Activated CD4-positive, CD25-positive, alpha-beta regulatory T cell treated with anti-CD3 and anti-CD28 coated beads, Interleukin-2, amount 50 U/mL, for 16 hours (primary cell): ENCODE data around the gene NPY2R.

Source experiments
- DNase-seq: peaks from one replicate; pipeline ENCODE4 v3.0.0-alpha.2; 2020; ENCODE audit warnings: low read depth, low spot score

The NPY2R gene, protein sequence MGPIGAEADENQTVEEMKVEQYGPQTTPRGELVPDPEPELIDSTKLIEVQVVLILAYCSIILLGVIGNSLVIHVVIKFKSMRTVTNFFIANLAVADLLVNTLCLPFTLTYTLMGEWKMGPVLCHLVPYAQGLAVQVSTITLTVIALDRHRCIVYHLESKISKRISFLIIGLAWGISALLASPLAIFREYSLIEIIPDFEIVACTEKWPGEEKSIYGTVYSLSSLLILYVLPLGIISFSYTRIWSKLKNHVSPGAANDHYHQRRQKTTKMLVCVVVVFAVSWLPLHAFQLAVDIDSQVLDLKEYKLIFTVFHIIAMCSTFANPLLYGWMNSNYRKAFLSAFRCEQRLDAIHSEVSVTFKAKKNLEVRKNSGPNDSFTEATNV

GRCh38 chr4:155208258-155209054 is at the start of gene NPY2R:
NPY2R (plus strand) TSS chr4:155208636; CDS start chr4:155213940, 5,304 bp downstream.
- DNase-seq, result no peak

DNA sequence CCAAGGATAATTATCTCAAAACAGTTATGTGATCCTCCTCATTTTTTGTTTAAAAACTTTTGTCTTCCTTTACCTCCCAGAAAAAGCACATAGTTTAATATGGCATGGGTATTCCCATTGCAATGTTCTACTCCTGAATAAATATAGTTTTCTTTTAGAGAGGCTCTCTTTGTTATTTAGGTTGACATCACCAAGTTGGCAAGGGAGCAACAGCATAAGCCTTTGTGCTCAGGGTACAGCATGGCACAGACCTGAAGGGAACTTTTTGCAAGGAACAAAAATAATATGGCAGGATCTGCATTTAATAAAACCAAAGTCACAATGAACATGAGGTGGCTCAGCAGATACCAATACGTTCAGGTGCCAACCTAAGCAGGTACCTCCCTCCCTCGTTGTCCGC is 47.1 kb upstream of the NPY2R start:
- DNase-seq, result no peak

GRCh38 chr4:155164718-155165117 is 43.7 kb upstream of the NPY2R start:
- DNase-seq, result no peak

- DNase-seq, result no peak
These were observed 37.9 kb upstream of the NPY2R start for GRCh38 chr4:155170569-155170968.

DNA sequence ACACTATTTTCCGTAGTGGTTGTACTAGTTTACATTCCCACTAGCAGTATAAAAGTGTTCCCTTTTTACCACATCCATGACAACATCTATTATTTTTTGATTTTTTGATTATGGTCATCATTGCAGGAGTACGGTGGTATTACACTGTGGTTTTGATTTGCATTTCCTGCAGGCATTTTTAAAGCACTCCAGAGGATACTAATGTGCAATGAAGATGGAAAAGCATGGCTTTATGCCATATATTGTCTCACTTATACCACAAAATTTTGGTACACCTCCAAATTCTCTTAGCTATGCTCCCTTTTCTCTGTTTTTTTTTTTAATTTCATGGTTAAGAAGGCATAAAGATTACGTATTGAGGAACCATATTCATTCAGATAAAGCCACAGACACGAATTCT is 35.1 kb upstream of the NPY2R start:
- no peak for DNase-seq

- no peak for DNase-seq
These were observed 33.8 kb upstream of the NPY2R start for GRCh38 chr4:155174668-155175067.

GRCh38 chr4:155179216-155179615 is 29.2 kb upstream of the NPY2R start:
- DNase-seq, result no peak

DNA sequence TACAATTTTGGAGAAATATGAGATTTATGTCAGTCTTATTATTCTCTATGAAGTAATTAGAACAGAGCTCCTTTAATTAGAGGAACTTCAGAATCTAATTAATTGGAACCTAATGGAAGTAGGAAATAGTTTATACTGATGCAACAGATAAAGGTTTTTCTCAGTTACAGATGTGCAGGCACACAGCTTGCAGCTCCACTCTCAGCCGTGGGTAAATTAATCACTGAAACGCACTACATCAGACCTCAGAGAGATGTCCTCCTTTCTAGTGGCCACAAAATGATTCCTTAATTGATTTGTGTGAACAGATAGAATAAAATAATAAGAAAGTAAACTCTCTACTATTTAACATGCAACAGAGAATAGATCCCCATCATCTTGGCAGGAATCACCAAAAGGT is 21.5 kb upstream of the NPY2R start:
- DNase-seq, result no peak

- DNase-seq, result no peak
These were observed 20.4 kb upstream of the NPY2R start for GRCh38 chr4:155187989-155188388.

DNA sequence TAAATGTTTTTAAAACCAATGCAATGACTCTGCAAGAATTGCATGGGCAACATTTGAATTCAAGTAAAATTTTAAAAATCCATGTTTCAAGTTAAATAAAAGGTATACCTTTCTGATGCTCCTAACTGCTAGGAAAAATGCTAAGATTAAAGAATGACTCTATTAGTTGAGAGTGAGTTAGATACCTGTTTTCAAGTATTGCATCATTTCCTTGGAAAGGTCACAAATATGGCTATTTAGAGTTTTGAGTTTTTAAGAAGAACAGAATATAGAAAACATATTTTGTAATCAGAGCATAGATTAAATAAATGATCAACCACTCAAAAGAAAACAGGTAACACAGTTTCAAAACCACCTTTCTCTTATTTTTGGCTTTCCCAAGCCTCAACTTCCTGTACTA is 18.3 kb upstream of the NPY2R start:
- DNase-seq, result no peak

DNA sequence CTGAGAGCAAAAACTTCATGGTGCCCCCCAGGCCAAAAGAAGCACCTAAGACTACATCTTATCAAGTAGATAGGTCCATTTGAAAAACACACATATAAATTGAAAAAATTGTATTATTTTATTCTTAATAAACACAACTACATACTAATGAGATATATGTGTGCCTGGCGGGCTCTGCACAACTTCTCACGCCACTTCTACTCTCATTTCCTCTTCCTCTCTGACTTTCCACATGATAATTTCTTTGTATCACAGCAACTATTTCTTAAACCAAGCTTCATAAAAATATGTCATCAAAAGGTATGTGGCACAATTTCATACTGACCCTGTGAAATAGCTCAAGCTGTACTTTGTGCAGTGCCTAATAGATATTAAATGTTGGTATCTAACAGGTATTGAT is 10.7 kb upstream of the NPY2R start:
- no peak for DNase-seq

DNA sequence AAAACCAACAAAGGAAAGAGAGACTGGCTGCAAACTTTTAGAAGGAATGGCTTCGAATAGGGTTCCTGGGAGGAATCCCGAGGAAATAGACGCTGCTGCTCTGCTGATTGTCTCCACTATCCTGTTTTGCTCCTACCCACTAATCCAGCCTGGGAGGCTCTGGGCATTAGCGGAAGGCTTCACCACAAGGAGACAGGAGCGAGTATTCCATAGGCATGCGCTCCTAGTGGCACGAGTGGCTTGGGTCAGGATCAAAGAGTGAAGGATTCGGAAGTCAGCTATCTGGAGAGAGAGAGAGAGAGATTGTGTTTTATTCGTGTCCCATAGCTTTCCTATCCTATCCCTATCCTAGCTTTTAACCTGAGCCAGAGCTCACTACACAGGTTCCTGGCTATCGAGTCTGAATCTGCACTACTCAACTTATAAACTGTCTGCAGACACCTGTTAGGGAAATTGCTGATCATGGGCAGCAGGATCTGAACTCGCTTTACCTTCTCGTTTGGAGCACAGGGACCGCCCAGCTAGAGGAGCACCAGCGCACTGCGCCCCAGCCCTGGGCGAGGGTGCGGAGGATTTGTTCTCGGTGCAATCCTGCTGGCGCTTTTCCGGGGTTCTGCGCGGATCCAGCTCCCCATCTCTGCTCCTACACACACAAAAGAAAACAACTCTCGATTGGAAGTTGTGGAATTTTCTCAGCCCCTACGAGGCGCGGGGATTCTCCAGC is 740 bp upstream of the NPY2R start:
- DNase-seq, result no peak

DNA sequence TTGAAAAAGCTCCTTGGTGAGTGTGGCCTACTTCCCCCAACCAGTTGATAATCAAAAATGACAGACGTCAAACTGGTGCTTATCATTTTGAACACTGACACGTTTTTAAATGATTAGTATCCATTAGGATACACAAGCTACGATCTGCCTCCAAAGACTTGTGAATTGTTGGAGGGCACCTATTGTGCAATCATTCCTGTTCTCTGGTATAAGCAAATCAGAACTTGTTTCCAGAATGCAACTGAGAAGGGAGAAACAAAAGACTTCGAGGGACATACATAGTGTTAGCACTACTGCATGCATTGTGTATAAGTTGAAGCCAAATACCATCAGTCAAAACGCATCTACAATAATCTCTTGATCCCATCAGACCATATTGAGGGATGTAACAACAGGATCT is 11.6 kb downstream of the NPY2R start:
- no peak for DNase-seq

- no peak for DNase-seq
These were observed 18.7 kb downstream of the NPY2R start for GRCh38 chr4:155227131-155227530.

- no peak for DNase-seq
These were observed 20.3 kb downstream of the NPY2R start for GRCh38 chr4:155228713-155229112.

GRCh38 chr4:155232432-155232831 is 24.0 kb downstream of the NPY2R start:
- no peak for DNase-seq

DNA sequence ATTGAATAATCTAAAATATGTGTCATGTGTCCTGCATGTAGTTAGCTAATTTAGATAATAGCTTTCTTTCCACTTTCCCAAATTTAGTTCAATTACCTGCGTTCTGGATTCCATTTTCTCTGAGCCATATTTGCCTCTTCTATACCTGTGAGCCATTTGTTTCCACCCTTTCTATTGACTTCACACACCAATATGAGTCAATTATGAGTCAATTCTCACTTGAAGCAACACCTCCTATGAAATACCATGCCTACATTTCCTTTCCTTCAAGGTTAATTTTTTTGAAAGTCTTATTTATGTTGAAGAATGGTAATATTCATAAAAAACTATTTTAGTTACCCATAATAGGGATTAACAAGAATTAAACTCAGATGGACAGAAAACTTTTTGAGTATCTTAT is 25.8 kb downstream of the NPY2R start:
- no peak for DNase-seq

DNA sequence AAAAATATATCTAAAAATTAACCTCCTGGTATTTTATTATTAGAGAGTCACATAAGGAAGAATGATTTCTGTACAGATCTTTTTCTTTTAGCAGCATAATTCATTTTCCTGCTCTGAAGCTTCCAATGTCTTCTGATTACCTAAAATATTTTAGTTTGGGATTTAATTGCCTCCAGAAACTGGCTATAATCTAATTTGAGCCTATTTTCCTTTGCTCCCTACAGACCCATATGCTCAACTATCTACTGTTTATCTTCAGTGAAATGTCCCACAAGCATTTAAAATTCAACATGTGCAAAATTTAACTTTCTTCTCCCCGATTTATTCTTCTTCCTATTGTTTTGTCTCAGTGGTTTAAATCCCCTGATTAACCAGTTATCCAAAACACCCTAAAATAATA is 29.1 kb downstream of the NPY2R start:
- DNase-seq, result no peak

DNA sequence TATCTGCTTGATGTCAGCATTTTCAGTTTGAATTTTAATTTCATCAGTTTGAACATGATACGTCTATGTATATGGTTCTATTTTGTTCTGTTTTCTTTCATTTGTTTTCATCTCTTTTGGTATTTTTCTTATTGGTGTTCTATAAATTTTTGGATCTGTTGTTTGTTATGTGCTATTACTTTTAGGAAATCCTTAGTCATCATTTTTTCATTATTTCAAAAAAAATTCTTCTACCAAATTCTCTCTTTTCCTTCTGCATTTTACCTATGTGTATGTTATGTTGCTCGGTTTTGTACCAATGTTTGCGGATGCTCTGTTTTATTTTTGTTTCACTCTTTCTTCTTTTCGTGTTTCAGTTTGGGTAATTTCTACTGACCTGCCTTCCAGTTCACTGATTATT is 32.8 kb downstream of the NPY2R start:
- DNase-seq, result no peak

DNA sequence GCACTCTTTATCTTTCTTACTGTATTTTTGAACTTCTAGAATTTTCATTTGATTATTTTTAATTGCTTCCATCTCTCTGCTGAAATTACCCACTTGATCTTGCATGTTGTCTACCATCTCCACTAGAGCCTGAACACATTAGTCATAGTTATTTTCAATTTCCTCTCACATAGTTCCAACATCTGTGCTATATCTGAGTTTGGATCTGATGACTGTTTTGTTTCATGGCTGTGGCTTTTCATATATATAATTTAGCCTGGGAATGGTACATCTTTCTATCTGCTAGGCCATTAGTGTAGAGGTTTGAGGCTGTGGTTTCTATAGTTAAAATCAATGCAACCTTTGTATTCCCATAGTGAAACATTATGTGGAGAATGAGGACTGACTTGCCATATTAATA is 33.2 kb downstream of the NPY2R start:
- no peak for DNase-seq

DNA sequence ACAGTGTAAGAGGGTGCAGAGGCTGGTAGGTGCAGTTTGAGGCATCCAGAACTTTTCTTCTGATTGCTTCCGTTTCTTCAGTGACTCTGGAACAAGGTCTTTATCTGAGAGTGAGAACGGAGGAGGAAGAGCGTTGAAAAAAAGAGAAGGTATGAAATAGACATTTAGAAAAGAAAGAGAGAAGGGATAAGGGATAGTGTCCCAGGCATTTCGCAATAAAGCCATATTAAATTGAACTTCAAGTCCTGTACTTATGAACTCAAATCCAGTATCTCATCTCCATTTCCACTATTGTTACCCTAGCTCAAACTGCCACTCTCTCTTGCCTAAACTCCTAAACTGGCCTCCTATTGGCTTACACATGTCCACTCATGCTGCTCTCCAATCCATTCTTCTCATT is 36.7 kb downstream of the NPY2R start:
- DNase-seq, result no peak
